Measurements from ENCODE around the gene IL22. TPM values are rescaled to one million over a fixed set of nuclear protein-coding genes. Genes with fewer than 3 reads are reported as not detected.

The IL22 gene
- total RNA-seq, 1 experiment from 2014 or later: not detected

GRCh38 chr12:68227356-68227755 is 26.0 kb downstream of the IL22 start:
- POLR2A ChIA-PET: interaction anchor here (0.7 kb wide), 1 partner anchor 129 kb away, joined by 4 read pairs; no protein-coding TSS in a partner anchor
- no peak overlapping the region for H3K4me3 Mint-ChIP-seq
- DNase-seq (ENCODE audit: low spot score) (no peak), ATAC-seq (no peak)
- H3K27ac Mint-ChIP-seq: no peak overlapping the region
- no peaks in the 10 kb centered on the region for H3K9me3 Mint-ChIP-seq
- H3K27me3 Mint-ChIP-seq (ENCODE audit: low read depth): no peaks in the 10 kb centered on the region
- CTCF ChIA-PET: no interaction called here
- peaks cover 11% of the 10 kb centered on the region for H3K4me1 Mint-ChIP-seq
- TF ChIP-seq NFATC4 (CRISPR knock-in tag; IDR thresholded peaks at IDR 0.05): no peak
- TF ChIP-seq KAT7 (CRISPR knock-in tag; IDR thresholded peaks at IDR 0.05; ENCODE audit: borderline replicate concordance): no peak
- no peak for TF ChIP-seq EMX1 (CRISPR knock-in tag; IDR thresholded peaks at IDR 0.05)
- no peak for TF ChIP-seq ARID4B (CRISPR knock-in tag; IDR thresholded peaks at IDR 0.05; ENCODE audit: borderline replicate concordance)
- no peak for TF ChIP-seq MLX (CRISPR knock-in tag; IDR thresholded peaks at IDR 0.05)
- TF ChIP-seq NFE2L1 (CRISPR knock-in tag; IDR thresholded peaks at IDR 0.05): no peak
- no peak for TF ChIP-seq ZNF396 (CRISPR knock-in tag; IDR thresholded peaks at IDR 0.05; ENCODE audit: borderline replicate concordance)
- no peak for TF ChIP-seq NR1H2 (CRISPR knock-in tag; IDR thresholded peaks at IDR 0.05)
- TF ChIP-seq TEAD1 (CRISPR knock-in tag; IDR thresholded peaks at IDR 0.05): no peak
- TF ChIP-seq ZNF281 (CRISPR knock-in tag; IDR thresholded peaks at IDR 0.05): no peak
- H3K36me3 Mint-ChIP-seq: no peaks in the 10 kb centered on the region

GRCh38 chr12:68225576-68226476 is 27.6 kb downstream of the IL22 start, which contains the start of gene IL26:
Gene IL26 (minus strand): TSS chr12:68225810. CDS start chr12:68225756, 54 bp downstream.
- Mint-ChIP-seq H3K36me3 (no peaks in the 10 kb centered on the region), H3K4me1 (peaks cover 11% of the 10 kb centered on the region), H3K4me3 (no peak within 1 kb of the TSS), H3K27ac (no peak within 1 kb of the TSS), H3K9me3 (no peaks in the 10 kb centered on the region), H3K27me3 (ENCODE audit: low read depth) (no peaks in the 10 kb centered on the region)
- DNase-seq (ENCODE audit: low spot score): no peak
- ATAC-seq: no peak
- CTCF ChIA-PET: interaction anchor here (1.6 to 4.2 kb wide), 2 partner anchors 112 to 185 kb away, joined by 4 to 26 read pairs; no protein-coding TSS in a partner anchor
- POLR2A ChIA-PET: no interaction called here
- TF ChIP-seq ZNF671 (CRISPR knock-in tag; IDR thresholded peaks at IDR 0.05): no peak
- no peak for TF ChIP-seq EMX1 (CRISPR knock-in tag; IDR thresholded peaks at IDR 0.05)
- no peak for TF ChIP-seq OVOL2 (CRISPR knock-in tag; IDR thresholded peaks at IDR 0.05; ENCODE audit: borderline replicate concordance)
- no peak for TF ChIP-seq ERG (CRISPR knock-in tag; IDR thresholded peaks at IDR 0.05)
- no peak for TF ChIP-seq ZNF512 (CRISPR knock-in tag; IDR thresholded peaks at IDR 0.05; ENCODE audit: borderline replicate concordance)
- no peak for TF ChIP-seq CBFB (CRISPR knock-in tag; IDR thresholded peaks at IDR 0.05; ENCODE audit: low read depth)
- TF ChIP-seq ZNF532 (CRISPR knock-in tag; IDR thresholded peaks at IDR 0.05; ENCODE audit: borderline replicate concordance): no peak
- TF ChIP-seq TEAD1 (CRISPR knock-in tag; IDR thresholded peaks at IDR 0.05): no peak
